ENCODE results near the gene ZNF3. TPM values are rescaled to one million over a fixed set of nuclear protein-coding genes. Genes with fewer than 3 reads are reported as not detected.

ZNF3 gene
- total and polyA plus RNA-seq, 9 of the 15 experiments (the other 6 are each of a cell fraction or from before 2014, with no cell fraction given): 30.0 to 64.9 (median 51.5) TPM

DNA sequence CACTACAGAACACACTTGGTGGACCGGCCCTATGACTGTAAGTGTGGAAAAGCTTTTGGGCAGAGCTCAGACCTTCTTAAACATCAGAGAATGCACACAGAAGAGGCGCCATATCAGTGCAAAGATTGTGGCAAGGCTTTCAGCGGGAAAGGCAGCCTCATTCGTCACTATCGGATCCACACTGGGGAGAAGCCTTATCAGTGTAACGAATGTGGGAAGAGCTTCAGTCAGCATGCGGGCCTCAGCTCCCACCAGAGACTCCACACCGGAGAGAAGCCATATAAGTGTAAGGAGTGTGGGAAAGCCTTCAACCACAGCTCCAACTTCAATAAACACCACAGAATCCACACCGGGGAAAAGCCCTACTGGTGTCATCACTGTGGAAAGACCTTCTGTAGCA is 17.4 kb downstream of the ZNF3 start (continued):
- no peak for TF ChIP-seq ZNF318 (IDR thresholded peaks at IDR 0.05; ENCODE audit: borderline replicate concordance in 1 of 2, low read depth in 1 of 2)
- peak; percentile 15; the same call in 1 of the 2 replicates for TF ChIP-seq CBFA2T3 (IDR thresholded peaks at IDR 0.05)
- TF ChIP-seq, protein P1, sequence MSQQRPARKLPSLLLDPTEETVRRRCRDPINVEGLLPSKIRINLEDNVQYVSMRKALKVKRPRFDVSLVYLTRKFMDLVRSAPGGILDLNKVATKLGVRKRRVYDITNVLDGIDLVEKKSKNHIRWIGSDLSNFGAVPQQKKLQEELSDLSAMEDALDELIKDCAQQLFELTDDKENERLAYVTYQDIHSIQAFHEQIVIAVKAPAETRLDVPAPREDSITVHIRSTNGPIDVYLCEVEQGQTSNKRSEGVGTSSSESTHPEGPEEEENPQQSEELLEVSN (IDR thresholded peaks at IDR 0.05; ENCODE audit: borderline replicate concordance in 1 of 2, extremely low read depth in 1 of 2, insufficient read depth in 1 of 2, insufficient read length in 1 of 2, low read depth in 1 of 2, low read length in 1 of 2, poor library complexity in 1 of 2, severe bottlenecking in 1 of 2): peak; percentile 13 to 61
- peak; percentile 25 for TF ChIP-seq ZNF280A (IDR thresholded peaks at IDR 0.05; ENCODE audit: low read depth, partially characterized antibody)
- TF ChIP-seq, protein P2, sequence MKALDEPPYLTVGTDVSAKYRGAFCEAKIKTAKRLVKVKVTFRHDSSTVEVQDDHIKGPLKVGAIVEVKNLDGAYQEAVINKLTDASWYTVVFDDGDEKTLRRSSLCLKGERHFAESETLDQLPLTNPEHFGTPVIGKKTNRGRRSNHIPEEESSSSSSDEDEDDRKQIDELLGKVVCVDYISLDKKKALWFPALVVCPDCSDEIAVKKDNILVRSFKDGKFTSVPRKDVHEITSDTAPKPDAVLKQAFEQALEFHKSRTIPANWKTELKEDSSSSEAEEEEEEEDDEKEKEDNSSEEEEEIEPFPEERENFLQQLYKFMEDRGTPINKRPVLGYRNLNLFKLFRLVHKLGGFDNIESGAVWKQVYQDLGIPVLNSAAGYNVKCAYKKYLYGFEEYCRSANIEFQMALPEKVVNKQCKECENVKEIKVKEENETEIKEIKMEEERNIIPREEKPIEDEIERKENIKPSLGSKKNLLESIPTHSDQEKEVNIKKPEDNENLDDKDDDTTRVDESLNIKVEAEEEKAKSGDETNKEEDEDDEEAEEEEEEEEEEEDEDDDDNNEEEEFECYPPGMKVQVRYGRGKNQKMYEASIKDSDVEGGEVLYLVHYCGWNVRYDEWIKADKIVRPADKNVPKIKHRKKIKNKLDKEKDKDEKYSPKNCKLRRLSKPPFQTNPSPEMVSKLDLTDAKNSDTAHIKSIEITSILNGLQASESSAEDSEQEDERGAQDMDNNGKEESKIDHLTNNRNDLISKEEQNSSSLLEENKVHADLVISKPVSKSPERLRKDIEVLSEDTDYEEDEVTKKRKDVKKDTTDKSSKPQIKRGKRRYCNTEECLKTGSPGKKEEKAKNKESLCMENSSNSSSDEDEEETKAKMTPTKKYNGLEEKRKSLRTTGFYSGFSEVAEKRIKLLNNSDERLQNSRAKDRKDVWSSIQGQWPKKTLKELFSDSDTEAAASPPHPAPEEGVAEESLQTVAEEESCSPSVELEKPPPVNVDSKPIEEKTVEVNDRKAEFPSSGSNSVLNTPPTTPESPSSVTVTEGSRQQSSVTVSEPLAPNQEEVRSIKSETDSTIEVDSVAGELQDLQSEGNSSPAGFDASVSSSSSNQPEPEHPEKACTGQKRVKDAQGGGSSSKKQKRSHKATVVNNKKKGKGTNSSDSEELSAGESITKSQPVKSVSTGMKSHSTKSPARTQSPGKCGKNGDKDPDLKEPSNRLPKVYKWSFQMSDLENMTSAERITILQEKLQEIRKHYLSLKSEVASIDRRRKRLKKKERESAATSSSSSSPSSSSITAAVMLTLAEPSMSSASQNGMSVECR (CRISPR knock-in tag; IDR thresholded peaks at IDR 0.05): 0 out of 2 replicates have a peak, but pooled peaks have one; percentile 36
